Myocyte (in vitro differentiated cells): ENCODE results near the gene PTPRM. TPM values are rescaled to one million over a fixed set of nuclear protein-coding genes. Genes with fewer than 3 reads are reported as not detected.

Source experiments
- DNase-seq: peaks from one replicate; pipeline ENCODE4 v3.0.0-alpha.2; 2012; ENCODE audit warnings: low read depth
- total RNA-seq: library from RNA; depleted of rRNA; stranded (reverse); fragments of >200 nt; gene quantifications from 2 replicates; pipeline ENCODE4 v1.2.3, GENCODE V29; 2014

PTPRM gene
- total RNA-seq, 1 donor from 2014 or later, result 26.9 TPM

DNA sequence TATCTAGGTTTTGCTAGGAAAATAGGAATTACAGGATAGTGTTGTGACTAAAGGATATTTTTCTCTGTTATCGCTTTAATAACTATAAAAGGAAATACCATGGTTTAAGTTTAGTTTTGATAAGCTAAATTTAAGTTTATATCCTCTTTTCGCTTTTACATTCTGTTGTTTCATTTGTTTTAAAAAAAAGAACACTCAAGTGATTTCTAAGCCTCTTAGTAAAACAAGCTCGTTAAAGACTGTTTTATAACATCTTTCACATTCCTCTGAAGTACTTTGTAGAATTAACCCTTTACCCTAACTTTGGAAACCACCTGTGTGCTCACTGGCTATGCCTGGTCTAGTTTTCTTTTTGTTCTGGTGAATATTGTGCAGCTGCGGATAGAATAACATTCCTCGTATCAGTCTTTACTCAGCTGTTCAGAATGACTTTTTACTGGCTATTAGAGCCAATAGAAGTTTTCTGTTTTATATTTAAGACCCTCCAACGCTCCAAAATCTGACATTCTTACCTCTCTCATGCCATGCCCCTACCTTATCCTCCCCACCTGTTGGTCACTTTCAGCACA lies 183.1 kb downstream of the PTPRM start:
- DNase-seq, result no peak

DNA sequence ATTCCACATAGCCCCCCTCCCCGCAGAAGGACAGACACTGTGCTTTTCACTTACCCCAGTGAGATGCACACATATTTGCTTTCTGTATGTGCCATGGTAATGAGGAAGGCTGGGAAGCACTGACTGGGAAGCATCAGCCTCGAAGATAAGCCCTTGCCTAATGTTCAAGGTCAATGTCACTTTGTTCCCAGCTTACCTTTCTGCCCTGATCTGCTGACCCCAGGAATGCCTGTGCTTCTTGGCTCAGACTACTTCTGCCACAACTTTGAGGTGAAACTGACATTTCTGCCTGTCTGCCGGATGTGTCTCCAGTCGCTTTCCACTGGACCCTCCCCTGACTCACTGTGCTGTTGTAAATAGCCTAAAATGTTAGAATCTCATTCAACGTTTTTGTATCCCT lies 183.8 kb downstream of the PTPRM start:
- no peak for DNase-seq

DNA sequence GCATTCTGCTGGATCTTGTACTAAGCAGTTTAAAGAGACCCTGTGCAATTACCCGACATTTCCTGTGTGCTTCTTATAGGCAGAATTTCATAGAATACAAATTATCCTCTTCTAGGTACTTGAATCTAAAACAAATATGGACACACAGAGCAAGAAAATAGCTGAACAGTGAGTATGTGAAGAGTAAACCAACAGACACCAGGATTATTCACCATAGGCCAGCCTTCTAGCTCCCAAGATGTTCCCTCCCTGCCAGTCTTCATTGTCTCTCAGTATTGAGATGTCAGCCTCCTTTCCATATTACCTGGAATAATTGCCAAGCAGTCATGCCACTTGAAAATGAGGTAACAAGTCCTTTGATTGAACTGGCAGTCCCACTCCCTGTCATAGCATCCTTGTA lies 187.1 kb downstream of the PTPRM start:
- no peak for DNase-seq

DNA sequence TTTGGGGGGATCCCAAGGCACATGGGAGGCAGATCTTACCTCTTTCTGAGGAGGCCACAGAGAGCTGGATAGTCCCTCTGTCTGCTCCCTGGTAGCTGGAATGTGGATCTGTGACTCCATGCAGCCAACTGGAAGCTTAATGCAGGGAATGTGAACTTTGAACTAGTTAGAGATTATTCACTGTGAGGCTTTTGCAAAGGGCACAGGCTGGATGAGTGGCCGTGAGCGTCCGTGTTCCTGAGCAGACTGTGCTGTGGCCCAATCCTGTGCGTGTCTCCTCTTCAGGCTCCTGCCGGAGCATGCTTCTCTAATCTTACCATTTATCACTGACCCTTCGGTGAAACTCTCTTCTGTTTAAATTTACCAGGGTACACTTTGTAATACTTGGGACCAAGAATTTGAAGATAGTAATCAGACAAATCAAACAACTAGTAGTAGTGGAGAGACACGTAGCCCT lies 187.6 kb downstream of the PTPRM start:
- no peak for DNase-seq

DNA sequence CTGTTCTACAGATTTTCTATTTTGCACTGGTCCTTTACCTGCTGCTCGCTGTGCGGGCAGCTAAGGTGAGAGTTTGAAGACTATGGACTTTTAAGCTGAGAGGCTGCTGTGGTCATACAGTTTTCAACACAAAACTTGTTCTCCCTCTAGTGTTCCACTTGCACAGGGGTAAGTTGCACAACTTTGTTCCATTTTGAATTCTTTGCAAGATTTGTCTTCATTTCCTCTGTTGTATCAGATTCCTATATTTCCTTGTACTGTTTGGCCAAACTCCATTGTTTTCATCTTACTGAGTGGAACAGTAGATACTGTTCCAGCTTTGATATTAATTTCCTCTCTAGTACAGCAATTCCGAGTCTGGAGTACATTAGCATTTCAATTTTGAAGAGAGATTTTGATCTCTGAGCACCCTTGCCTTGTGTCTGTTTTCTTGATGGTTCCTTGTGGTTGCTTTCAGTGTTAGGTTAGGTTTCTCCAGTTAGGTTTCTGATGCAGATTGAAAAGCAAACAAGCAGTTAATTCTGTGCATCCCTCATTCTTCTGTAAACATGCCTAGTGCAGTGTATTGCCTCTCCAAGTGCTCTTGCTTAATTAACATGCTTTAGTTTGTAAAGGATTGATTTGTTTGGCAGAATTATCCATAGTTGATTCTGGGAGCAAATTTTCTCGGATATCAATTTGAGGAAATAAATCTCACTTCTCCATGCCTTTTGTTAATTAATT lies 188.8 kb downstream of the PTPRM start:
- DNase-seq, result no peak

DNA sequence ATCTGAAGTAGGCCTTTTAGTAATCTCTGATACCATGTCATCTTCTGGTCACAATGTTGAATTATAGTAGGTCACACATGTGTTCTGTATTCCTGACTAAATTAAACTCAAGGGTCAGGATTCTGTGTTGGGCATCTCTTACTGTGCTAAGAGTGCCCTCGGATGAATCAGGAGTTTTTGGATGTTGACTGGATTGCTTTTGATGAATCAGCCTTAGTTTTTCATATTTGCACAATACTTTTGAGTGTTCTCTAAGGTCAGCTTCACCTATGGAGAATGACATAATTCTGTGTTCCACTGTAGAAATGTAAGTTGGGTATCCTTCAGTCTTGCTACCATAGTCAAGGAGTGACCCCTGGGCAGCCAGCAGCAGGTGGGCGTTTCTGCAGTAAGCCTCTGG lies 190.1 kb downstream of the PTPRM start:
- no peak for DNase-seq

DNA sequence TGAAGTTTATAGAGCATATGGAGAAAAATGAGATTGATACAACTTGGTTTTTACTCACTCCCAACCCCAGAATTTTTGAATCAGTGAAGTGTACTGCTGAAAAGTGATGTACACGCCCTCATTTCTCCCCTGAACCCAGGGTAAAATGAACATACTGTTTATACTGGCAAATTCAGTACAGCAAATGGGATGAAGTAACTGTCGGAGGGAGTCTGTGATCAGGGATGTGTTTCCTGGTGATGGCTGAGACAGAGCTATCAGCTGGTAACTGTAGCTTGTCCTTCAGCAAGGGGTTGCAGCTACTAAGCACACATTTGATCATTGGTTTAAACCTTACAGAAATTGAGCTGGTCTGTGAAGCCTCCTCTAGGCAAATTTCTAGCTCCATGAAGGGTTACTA lies 191.6 kb downstream of the PTPRM start:
- DNase-seq, result no peak

DNA sequence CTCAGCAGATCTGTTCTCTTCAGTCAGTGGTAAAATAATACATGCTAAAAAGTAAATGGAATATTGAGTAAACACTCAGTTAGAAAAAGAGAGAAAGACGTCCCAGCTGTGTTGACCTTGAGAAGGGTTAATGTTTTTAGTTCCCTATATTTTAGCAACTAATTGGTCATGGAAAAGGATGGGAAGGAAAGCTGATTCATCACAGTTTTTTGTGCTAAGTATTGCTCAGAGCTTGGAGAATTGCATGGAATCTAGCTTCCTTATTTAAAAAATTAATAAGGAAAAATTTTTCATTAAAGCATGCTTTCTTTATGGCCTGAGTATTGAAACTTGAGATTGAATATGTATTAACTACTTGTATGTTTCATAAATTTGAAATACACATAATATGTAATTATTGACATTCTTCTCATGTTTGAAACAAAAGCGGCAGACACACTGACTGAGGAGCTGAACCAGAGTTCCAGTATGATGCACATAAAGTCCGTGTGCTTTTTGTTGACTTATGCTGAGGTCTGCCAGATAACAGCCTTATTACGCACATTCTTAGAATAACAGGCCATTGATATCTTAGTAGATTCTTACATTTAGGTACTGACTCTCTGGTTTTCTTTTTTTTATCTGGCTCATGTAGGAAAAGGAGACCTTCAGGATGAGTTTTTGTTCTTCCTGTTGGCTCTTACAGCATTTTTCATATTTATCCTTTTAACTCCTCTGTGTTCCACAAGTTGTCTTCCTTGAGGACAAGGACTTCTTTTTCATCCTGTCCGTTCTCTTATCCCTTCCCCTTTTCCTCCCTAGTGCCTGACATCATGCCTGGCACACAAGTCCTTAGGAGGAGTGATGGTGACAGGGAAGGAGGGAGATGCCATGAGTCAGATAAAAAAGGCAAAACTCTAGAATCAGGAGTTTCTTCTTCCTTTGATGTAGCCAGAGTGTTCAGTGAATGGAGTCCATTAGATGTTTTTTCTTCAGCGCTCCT lies 194.1 kb downstream of the PTPRM start:
- no peak for DNase-seq

DNA sequence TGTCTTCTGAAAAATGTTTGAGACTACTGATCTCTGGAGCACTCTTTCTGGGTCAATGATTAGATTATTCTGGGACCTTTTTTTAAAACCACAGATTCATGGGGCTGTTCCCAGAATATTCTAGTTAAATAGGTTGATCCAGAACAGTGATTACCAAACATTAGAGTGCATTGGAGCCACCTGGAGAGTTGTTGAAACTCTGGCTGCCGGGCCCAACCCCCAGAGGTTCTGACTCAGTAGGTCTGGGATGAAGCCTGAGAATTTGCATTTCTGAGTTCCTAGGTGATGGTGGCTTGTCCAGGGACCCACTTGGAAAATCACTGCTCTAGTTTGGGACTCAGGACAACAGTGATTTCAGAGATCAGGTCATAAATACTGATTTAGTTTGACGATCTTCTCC lies 197.3 kb downstream of the PTPRM start:
- peak; percentile 10 for DNase-seq

DNA sequence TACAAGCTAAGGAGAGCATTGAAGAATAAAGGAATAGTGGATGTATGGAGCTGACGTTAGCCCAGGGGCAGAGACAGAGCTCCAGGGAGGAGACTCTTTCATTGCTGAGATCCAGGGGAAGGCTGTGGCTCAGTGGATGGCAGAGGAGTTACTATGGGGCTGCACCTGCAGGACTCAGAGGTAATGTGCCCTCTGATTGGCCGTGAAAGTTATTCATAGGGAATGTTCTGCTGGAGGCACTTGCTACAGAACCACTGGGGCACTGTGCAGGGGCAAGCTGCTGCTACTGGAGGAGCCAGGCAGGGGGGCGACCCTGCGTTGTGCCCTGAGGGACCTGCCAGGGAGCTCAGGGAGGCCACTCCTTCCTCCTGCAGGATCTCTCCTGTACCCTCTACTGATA lies 199.2 kb downstream of the PTPRM start:
- DNase-seq, result no peak

DNA sequence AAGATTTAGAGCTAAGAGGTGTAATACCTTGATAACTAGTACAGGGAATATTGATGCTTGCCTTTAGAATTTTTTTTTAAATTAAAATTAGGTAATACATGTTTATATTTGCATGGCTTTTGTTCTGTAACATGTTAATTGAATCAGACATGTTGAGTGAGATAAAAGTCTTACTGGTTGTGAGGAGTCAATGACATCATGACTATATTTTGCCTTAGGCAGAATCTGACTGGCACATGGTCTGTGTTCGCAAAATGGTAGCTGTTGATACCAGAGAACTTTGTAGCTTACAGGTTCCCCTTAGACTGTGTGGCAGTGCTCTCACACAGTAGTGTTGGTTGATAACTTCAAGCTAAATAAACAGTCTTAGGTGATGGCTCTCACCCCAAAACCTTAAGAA lies 199.7 kb downstream of the PTPRM start:
- no peak for DNase-seq

DNA sequence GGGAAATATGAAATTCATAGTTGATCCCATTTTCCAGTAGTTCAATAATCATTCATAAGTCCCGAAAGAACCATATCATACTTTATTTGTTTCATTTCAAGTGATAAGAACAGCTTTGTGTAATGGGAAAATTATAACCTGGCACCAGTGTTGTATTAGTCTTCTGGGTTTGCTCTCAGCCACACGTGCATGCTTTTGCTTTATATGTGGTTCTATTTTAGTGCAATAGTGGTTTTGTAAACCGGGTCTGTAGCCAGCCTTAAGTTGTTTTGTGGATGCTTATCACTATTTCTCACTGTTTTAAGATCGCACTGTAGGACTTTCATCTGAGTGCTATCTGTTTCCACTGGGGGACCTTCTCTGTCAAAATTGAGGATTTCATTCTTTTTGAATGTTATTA lies 203.8 kb downstream of the PTPRM start:
- DNase-seq, result peak; percentile 24

DNA sequence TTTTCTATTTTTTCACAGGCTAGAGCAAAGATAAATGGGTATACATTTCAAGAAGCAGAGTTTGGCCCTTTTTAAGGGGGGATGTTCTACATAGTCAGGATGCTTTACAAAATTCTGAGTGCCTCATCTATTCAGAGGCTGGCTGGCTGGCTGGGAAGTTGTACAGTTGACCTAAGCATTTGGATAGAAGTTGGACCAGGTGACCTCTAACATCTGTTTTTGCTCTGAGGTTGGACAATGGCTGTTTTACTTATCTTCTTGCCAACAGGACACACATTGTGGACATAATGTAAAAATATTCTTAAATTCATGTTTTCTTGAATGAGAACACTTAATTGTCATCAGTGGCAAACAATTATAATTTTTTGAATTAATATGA lies 205.4 kb downstream of the PTPRM start:
- no peak for DNase-seq

DNA sequence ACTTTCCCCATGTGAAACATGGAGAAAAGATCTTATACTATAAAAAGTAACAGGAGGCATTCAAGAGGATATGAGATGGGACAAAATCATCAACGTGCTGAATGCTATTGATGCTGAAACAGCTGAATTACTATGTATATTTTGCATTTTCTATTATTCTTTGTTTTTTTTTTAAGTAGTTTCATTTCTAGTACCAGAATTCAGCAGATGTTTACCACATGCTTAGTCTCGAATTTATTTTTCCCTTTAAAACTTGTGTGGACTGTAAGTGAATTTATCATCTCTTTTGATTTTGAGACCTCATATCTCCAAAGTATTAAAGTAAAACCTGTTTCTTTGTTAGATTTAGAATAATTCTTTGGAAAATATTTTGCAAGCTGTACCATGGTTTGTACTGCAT lies 205.8 kb downstream of the PTPRM start:
- DNase-seq, result no peak

DNA sequence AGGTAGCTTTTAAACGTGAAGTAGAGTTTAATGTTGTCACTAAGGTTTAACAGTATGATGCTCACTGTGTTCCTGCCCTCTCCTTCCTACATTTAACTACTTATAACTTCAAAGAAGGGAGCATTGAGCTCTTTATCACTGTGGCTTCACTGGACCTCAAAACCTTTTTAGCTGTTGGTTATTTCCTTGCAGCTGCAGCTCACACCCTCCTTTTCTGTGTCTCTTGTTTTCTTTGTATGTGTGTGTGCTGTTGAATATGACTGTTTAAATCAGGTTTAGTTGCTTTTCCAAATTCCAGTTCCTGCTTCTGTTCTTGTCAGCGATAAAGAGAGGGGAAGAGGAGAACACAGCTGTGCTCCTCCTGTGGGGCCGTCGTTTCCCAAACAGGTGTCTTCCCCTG lies 208.0 kb downstream of the PTPRM start:
- DNase-seq, result no peak

DNA sequence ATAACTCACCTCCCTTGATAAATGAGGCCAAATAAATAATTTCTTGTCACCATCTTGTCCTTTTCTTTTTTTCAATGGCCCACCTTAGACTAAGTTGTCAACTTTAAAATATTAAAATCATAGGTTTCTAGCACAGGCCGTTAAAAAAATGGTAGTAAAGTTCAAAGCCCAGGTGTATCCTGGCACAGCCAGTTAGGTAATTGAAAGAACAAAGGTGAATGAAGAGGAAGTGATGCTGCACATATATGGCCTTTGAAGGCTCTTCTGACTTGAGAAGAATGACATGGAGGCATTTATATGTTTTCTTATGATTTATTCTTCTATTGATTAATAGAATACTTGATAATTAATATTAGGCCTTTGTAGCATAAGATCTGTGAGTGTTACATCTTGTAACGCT lies 208.7 kb downstream of the PTPRM start:
- DNase-seq, result no peak

DNA sequence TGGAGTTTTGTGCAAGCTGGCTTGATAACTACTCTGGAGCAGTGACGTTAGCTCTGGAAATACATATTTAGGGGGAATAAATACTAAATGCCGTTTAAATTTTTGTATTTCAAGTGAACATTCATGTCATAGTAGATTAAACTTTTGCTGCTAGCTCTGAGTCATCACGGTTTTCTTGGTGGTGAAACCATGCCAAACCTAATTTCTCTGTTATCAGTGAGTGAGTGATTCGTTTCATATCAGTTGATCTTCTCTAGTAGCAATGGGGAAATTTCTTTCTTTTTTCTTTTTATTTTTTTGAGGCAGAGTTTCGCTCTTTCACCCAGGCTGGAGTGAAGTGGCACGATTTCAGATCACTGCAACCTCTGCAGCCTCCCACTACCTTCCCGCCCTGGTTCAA lies 211.1 kb downstream of the PTPRM start:
- no peak for DNase-seq

DNA sequence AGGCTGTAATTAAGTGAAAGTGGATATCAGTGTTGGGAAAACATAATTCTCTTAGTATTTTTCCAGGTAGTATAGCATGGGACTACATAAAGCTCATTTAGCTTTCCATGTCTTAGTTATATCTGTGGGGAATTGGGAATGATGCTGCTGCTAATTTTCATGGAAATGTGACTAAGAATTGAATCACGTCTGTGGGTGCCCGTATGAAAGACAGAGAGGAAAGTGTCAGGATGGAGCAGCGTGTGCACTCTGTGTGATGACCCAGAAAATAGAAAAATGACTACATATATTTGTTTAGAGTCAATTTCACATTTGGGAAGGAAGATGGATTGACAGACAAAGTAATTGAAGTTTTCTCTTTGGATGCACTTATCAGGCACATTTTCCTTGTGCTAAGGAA lies 212.1 kb downstream of the PTPRM start:
- DNase-seq, result no peak

DNA sequence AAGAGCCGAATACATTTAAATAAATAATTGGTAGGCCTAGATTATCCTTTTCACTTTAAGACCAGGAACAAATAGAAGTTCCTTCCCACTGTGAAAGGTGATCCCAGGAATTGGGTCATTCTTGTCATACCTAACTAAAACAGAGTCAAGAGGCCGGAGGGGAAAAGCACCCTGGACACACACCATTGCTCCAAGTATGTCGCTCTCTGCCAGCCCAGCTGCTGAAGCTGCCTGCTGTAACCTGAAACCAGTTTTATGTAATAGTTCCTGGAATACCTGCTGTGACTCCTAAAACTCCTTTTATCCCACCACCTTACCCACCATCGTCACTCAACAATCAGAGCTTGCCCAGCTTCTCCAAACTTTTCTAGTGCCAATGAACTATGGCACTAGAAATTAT lies 217.1 kb downstream of the PTPRM start:
- DNase-seq, result no peak

DNA sequence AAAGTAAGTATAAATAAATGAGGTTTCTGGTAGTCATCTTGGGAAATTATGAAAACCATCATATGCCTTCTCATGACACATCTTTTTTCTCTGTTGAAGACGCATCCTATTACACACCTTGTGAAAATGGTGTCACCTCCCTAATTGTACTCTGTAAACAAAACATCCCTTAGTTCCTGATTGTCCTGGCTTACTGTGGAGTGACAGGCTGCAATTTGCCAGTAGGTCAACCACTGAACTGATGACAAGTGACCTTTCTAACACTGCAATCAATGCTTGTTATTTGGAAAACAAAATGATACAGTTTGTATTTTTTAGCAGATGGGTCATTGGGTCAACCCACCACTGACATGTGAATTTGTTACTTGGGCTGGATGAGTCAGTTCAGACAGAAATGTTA lies 219.5 kb downstream of the PTPRM start:
- DNase-seq, result no peak

DNA sequence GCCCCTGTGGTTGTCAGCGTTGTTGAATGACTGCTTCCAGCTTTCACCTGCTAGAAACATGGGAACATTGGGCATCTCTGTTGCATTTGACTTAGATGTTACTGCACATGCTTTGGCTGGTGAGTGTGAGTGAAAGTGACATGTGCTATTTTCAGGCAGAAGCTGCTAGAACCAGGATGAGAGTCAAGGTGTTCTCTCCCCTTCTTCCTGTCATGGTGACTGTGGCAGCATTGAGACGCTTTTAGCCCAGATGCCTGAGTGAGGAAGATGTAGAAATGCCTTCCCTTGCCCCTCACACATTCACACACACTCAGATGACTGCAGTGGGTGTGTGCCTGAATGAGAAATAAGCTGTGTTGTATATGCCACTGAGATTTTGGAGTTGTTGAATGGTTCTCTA lies 220.2 kb downstream of the PTPRM start:
- DNase-seq, result no peak

DNA sequence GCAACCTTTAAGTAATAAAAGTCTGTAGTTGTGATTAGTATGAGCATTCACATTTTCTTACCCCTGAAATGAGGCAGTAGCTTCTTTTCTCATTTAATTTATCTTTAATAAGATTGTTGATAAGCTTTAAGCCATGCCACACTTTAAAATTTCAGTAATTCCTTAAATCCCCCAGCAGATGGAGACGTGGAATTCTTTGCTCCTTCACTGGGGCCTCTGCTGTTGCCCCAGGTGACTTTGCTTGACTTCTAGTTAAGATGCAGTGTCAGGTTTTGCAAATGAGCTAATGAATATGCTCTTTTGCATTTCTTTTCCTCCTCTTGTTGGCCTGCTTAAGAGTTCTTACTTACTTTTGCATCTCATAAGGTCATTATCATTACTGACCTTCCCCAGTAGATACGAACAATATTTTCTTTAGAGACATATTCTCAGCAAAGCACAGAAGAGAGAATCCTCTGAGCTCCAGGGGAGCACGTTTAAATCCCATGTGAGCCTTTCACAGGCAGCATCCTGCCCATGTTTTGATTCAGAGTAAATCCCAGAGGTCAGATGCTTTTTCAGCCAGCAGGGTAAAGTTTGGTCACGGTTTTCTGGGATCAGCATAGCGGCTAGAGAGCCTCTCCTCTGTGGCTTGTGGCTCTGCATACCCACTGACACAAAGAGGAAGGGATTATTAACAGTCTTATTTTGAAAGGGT lies 222.9 kb downstream of the PTPRM start:
- peak; percentile 53 for DNase-seq
